AG04449 (cell line): ENCODE measurements around the gene MLPH.
A peak's percentile ranks its signal among the peaks of the same experiment; 100 is the strongest.

Experiments
- CTCF ChIA-PET: fragments of 350-600 bp; formaldehyde crosslinking; extraction: SDS; loops from one replicate; lab custom pipeline; 2021; ENCODE audit warnings: antibody characterized with exemption; lab: Yijun Ruan, JAX
- POLR2A ChIA-PET: fragments of 400-600, 350-600 bp; formaldehyde crosslinking; extraction: SDS; loops from one replicate; lab custom pipeline; 2020; ENCODE audit warnings: antibody characterized with exemption, inconsistent platforms; lab: Yijun Ruan, JAX
- DNase-seq: peaks from one replicate; pipeline ENCODE4 v3.0.0-alpha.2; 2010; ENCODE audit warnings: low read depth, low spot score
- H3K4me3 ChIP-seq: 2 replicates; pipeline ENCODE4 v1.5.1; 2011; ENCODE audit warnings: low read depth, mild to moderate bottlenecking, control low read depth, low read length
- CTCF ChIP-seq: IDR thresholded peaks from one replicate; pipeline ENCODE4 v1.5.1; 2011; ENCODE audit warnings: mild to moderate bottlenecking, moderate library complexity, low read length, control low read depth, inconsistent platforms; ENCODE audit not compliant: insufficient read depth; ENCODE audit errors: missing control alignments

The MLPH gene

GRCh38 chr2:237598468-237599208 is 111.6 kb downstream of the MLPH start:
- no peak overlapping the region for H3K4me3 ChIP-seq
- TF ChIP-seq CTCF: no peak
- DNase-seq: no peak
- POLR2A ChIA-PET: no interaction called here
- CTCF ChIA-PET: interaction anchor here (1.0 to 3.0 kb wide), 4 partner anchors 8 to 177 kb away, joined by 3 to 29 read pairs (median 8); partner anchors contain the start of gene RAB17

GRCh38 chr2:237599465-237600110 is 112.5 kb downstream of the MLPH start:
- ChIA-PET POLR2A (no interaction called here), CTCF (interaction anchor here (0.5 to 3.0 kb wide), 8 partner anchors 9 to 176 kb away, joined by 3 to 29 read pairs (median 4); partner anchors contain the start of gene RAB17)
- no peak for TF ChIP-seq CTCF
- DNase-seq: no peak
- no peak overlapping the region for H3K4me3 ChIP-seq

GRCh38 chr2:237600205-237600846 is 113.3 kb downstream of the MLPH start:
- ChIA-PET CTCF (interaction anchor here (0.8 to 3.0 kb wide), 9 partner anchors 10 to 175 kb away, joined by 3 to 29 read pairs (median 4); partner anchors contain the start of gene RAB17), POLR2A (no interaction called here)
- DNase-seq: peak; percentile 37
- H3K4me3 ChIP-seq: no peak overlapping the region
- peak; percentile 25 for TF ChIP-seq CTCF

GRCh38 chr2:237601453-237602116 is 114.5 kb downstream of the MLPH start:
- DNase-seq: no peak
- no peak for TF ChIP-seq CTCF
- CTCF ChIA-PET: interaction anchor here (1.1 to 3.0 kb wide), 3 partner anchors 143 to 173 kb away, joined by 4 to 29 read pairs (median 10); no protein-coding TSS in a partner anchor
- H3K4me3 ChIP-seq: no peak overlapping the region
- POLR2A ChIA-PET: no interaction called here

DNA sequence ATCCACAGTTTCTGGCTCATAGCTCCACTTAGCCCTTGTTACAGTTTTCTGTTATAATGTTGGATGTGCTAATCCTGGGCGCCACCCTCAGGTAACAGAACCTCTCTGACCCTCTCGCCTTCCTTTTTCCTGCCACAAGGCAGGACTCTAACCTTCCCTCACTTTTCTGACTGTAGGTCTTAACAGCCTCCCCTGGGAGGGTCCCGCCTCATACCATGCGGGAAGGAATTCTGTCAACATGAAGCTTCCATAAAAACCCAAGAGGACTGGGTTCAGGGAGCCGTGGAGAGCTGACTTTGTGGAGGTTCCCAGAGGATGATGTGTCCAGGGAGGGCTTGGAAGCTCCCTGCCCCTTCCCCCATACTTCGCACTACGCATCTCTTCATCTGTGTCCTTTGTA is 115.4 kb downstream of the MLPH start:
- ChIA-PET POLR2A (no interaction called here), CTCF (interaction anchor here (0.6 to 1.7 kb wide), 4 partner anchors 143 to 173 kb away, joined by 3 to 10 read pairs (median 4); no protein-coding TSS in a partner anchor)
- TF ChIP-seq CTCF: no peak
- no peak overlapping the region for H3K4me3 ChIP-seq
- no peak for DNase-seq
